ENCODE data around the gene FAM107B.

FAM107B gene

DNA sequence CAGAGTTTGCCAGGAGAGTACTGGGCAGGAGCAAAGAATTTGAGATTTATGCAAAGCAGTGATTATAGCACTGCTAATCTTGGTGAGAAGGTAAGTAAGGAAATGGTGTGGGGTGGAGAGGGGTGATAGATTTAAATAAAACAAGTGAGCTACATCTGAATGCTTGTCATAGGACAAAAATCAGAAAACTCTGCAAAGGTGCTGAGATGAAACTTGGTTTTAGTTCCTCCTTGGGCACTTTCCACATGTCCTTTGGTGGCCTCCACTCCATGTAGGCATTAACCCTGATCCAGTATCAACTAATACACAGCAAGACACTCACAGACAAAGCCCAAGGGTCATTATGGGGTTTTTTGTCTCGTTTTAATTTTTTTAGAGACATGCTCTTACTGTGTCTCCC, 25.7 kb upstream of the FAM107B start:
- H3K27ac Mint-ChIP-seq = no peak overlapping the region
- CTCF ChIA-PET = interaction anchor here (1.0 kb wide), 1 partner anchor 247 kb away, joined by 5 read pairs; no protein-coding TSS in a partner anchor
- H3K4me3 Mint-ChIP-seq = no peak overlapping the region

DNA sequence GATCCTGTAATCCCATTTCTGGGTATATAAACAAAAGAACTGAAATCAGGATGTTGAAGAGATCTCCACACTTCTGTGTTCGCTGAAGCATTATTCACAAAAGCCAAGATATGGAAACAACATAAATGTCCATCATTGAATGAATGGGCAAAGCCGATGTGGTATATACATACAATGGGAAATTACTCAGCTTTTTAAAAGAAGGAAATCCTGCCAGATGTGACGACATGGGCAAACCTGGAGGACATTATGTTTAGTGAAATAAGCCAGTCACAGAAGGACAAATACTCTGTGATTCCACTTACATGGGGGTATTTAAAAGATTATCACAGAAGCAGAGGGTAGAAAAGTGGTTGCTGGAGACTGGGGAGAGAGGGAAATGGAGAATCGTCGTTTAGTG, 23.9 kb upstream of the FAM107B start:
- Mint-ChIP-seq H3K4me1 (no peaks in the 10 kb centered on the region), H3K27me3 (peaks cover 20% of the 10 kb centered on the region), H3K4me3 (no peak overlapping the region), H3K36me3 (no peaks in the 10 kb centered on the region), H3K9me3 (no peaks in the 10 kb centered on the region), H3K27ac (no peak overlapping the region)
- CTCF ChIA-PET = no interaction called here
- no peak for DNase-seq

More for the DNA sequence above, 25.7 kb upstream of the FAM107B start:
- no peak for DNase-seq
- no peaks in the 10 kb centered on the region for H3K4me1 Mint-ChIP-seq
- peaks cover 20% of the 10 kb centered on the region for H3K27me3 Mint-ChIP-seq
- H3K9me3 Mint-ChIP-seq = no peaks in the 10 kb centered on the region
- no peaks in the 10 kb centered on the region for H3K36me3 Mint-ChIP-seq

DNA sequence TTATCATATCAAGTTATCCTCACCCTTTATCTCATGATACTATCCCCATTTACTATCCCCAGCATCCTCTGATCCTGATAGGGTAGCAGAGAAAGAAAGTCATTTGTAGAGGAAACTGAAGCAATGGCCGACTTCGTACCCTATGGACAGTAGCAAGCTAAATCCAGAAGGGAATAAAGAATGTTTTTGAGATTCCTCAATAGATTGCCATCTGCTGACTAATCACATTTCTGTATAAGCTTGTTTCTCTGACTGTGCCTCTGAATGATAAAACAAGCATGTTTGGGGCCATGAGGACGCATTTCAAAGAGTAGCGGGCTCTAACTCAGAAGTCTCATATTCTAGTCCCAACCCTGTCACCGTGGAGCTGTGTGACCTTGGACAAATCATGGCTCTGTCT, 13.2 kb upstream of the FAM107B start:
- CTCF ChIA-PET = no interaction called here

DNA sequence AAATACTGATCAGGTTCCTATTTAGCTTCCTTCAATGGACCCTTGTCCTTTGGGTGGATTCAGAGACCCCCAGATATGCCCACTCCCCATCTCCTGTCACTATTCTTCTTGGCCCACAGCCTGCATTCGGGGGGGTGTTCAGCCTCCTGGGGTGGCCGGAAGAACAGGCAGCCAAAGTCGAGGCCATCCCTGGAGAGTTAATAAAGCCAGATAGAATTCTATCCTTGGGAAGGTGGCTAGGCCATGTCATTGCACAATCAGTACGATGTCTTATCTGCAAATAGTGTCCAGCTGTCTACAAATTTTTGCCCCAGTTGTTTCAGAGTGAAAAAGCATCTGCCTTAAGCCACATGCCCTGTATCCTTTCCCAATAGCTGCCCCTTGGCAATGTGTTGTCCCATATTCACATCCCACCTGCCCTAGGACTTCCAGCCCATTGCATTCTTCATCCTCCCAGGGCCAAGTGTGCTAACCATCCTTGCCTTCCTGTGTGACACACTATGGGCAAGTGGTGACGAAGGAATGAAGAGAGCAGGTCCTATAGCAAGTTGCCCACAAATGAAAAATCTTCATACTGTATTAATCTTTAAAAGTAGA, 9.9 kb upstream of the FAM107B start:
- H3K4me1 Mint-ChIP-seq = peaks cover 9% of the 10 kb centered on the region
- no peak for DNase-seq
- H3K27me3 Mint-ChIP-seq = peaks cover 10% of the 10 kb centered on the region
- no peak overlapping the region for H3K27ac Mint-ChIP-seq
- CTCF ChIA-PET = no interaction called here
- no peak overlapping the region for H3K4me3 Mint-ChIP-seq
- H3K36me3 Mint-ChIP-seq = no peaks in the 10 kb centered on the region
- H3K9me3 Mint-ChIP-seq = peaks cover 9% of the 10 kb centered on the region

More for the DNA sequence above, 13.2 kb upstream of the FAM107B start:
- Mint-ChIP-seq H3K9me3 (peaks cover 8% of the 10 kb centered on the region), H3K36me3 (no peaks in the 10 kb centered on the region), H3K27ac (no peak overlapping the region), H3K4me3 (no peak overlapping the region), H3K4me1 (peaks cover under 1% of the 10 kb centered on the region), H3K27me3 (peaks cover 7% of the 10 kb centered on the region)
- DNase-seq = no peak

DNA sequence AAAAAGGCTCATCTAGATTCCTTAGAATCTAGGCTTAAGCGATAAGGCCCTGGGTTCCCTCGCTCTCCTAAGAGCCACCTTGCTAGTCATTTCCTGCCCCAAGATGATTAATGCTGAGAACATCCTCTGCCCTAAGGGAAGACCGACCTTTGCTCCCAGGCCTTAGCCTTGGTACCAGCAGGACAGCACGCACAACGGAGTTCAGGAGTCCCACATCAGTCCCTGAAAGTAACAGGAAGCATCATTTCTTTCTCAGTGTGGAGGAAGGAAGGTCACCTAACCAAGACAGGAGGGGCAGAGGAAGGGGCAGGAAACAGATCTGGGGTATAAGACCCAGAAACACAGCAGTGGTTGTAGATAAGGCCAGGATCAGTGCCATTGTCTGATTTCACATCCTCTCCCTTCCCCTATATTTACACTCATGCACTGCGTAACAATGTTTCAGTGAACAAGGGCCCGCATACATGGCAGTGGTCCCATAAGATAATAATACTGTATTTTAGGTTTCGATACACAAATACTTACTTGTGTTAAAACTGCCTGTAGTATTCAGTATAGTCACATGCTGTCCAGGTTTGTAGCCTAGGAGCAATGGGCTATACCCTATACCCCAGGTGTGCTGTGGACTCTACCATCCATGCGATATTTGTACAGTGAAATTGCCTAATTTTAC, 8.1 kb upstream of the FAM107B start:
- H3K4me1 Mint-ChIP-seq = peaks cover 9% of the 10 kb centered on the region
- DNase-seq = no peak
- H3K36me3 Mint-ChIP-seq = no peaks in the 10 kb centered on the region
- H3K9me3 Mint-ChIP-seq = peaks cover 9% of the 10 kb centered on the region
- H3K27ac Mint-ChIP-seq = no peak overlapping the region
- H3K27me3 Mint-ChIP-seq = peaks cover 6% of the 10 kb centered on the region
- no peak overlapping the region for H3K4me3 Mint-ChIP-seq
- CTCF ChIA-PET = no interaction called here

DNA sequence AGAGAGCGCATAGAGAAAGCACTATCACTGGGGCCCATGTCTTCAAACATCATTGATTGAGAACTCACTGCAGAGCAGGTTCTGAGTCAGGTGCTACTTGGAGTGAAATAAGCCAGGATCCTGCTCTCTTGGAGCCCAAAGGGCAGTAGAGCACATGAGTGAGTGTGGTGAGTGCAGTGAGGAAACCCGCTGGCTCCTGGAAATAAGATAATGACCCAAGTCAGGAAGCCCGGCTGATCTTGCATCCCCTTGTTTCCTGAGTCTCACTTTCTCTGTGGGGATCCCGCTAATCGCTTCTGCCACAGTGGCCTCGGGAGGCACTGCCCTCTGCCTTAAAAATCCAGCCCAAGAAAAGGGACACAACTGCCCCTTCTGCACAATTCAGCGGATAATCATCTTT, 7.1 kb upstream of the FAM107B start:
- Mint-ChIP-seq H3K4me1 (peaks cover 9% of the 10 kb centered on the region), H3K27ac (no peak overlapping the region), H3K4me3 (no peak overlapping the region), H3K9me3 (peaks cover 9% of the 10 kb centered on the region), H3K27me3 (peaks cover 3% of the 10 kb centered on the region), H3K36me3 (no peaks in the 10 kb centered on the region)
- CTCF ChIA-PET = no interaction called here
- DNase-seq = no peak

DNA sequence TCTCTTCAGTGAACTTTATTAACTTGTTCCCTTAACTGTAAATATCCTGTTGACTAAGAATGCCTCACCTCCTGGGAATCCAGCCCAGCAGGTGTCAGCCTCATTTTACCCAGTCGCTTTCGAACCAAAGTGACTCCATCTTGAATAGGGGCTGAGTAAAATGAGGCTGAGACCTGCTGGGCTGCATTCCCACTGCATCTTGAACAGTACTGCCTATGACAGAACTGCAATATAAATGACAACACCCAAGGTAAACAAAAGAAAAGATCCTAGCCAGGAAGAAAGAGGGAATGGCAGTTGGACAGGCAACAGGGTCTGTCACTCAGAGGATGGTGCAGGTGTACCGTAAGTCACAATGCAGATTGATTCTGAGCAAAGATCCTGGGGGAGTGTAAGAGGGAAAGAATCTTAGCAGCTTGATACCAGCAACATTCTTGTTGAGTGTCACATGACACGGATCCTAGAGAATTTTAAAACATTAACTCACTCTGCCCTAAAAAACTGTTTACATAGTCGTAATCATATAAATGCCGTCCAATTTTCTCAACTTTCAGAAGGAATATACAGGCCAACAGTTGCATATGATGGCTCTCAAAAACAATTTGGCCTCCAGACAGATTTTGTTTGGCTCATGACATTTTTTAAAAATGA, 4.4 kb upstream of the FAM107B start:
- Mint-ChIP-seq H3K4me3 (no peak overlapping the region), H3K4me1 (peaks cover 9% of the 10 kb centered on the region), H3K9me3 (peaks cover 1% of the 10 kb centered on the region), H3K27me3 (peaks cover 3% of the 10 kb centered on the region), H3K27ac (no peak overlapping the region), H3K36me3 (no peaks in the 10 kb centered on the region)
- CTCF ChIA-PET = no interaction called here
- DNase-seq = no peak

DNA sequence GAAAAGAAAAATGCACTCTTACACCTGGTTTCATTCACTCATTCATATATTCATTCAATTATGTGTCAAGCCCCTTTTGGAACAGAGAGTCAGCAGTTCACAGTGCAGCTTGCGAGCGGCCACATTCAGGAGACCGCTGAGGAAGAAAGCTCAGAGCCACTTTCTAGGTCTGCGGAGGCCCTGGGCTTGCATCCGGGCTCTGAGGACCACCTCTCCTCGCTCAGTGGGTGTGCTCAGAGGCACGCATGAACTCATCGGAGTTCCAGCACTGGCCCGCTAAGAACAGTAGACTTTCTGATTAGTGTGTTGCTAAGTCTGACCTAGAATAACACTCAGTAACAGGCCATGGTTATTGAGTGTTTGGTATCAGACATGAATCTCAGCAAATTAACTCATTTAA, 1.8 kb upstream of the FAM107B start:
- no peak for DNase-seq
- CTCF ChIA-PET = no interaction called here
- Mint-ChIP-seq H3K9me3 (no peaks in the 10 kb centered on the region), H3K27ac (no peak overlapping the region), H3K4me3 (no peak overlapping the region), H3K27me3 (no peaks in the 10 kb centered on the region), H3K36me3 (no peaks in the 10 kb centered on the region), H3K4me1 (no peaks in the 10 kb centered on the region)

DNA sequence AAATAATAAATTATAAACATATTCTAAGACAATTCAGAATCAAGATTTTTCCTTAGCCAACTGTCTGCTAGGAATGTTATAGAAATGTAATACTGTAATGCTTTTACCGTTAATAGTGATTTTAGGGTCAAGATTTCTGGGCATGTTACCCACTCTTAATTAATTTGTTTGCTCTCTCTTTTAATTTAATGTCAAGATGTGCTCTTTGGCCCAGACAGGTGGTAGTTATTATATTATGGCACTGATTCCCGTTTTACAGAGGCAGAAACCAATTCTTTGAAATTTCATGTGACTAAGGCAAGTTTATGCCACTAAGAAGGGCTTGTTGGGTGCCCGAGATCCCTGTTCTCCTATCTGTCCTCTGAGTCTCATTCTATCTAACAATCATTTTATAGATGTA, 959 bp upstream of the FAM107B start:
- Mint-ChIP-seq H3K27ac (no peak overlapping the region), H3K27me3 (no peaks in the 10 kb centered on the region), H3K9me3 (no peaks in the 10 kb centered on the region), H3K36me3 (no peaks in the 10 kb centered on the region), H3K4me3 (no peak overlapping the region), H3K4me1 (no peaks in the 10 kb centered on the region)
- DNase-seq = no peak
- CTCF ChIA-PET = no interaction called here

DNA sequence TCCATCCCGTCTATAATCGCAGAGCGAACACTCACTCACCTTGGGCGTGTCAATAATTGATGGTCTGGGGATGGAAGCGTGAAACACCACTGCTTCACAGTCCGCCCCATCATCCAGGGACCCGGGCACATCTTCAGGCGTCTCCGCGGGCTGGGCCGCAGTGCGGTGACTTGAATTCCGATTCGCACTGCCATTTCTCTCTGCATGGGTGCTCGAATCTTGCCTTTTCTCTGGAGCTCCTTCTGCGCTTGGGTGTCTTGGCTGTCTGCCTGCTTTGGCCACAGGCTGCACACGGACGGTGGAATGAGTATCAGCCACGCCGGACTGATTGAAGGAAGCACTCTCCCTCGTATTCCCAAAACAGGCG, 500 bp downstream of the FAM107B start:
- H3K27me3 Mint-ChIP-seq = peaks cover 6% of the 10 kb centered on the region
- H3K36me3 Mint-ChIP-seq = no peaks in the 10 kb centered on the region
- no peak overlapping the region for H3K4me3 Mint-ChIP-seq
- no peak overlapping the region for H3K27ac Mint-ChIP-seq
- H3K9me3 Mint-ChIP-seq = no peaks in the 10 kb centered on the region
- DNase-seq = no peak
- H3K4me1 Mint-ChIP-seq = no peaks in the 10 kb centered on the region
- CTCF ChIA-PET = no interaction called here

DNA sequence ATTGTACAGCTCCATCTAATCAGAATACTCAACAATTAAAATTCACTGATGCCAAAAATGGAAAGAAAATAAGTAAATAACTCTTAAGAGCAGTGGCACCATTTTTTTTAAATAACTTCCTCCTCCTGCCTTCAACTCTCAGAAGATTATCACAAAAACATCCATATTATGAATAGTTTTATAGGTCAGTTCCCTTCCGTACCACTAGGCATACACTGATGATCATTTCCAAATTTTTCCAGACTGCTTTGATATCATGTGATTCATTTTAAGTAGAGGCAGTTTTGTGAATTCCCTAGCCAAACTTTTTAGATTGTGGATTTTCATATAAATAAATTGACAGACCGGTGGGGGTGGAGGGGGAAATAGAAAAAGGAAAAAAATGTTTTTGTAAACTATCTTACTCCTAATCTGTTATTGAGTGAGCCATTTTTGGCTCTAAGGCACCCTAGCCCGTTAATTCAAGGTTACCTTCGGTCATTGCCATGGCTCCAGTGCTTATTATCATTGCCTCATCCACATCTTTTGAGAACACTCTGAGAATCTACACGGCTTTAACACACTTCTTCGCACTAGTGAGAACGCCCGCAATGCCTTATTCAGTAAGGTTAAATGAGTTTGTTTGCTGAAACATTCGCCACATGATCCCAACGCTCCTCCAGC, 1.0 kb downstream of the FAM107B start:
- H3K4me1 Mint-ChIP-seq = no peaks in the 10 kb centered on the region
- CTCF ChIA-PET = no interaction called here
- H3K4me3 Mint-ChIP-seq = no peak overlapping the region
- DNase-seq = no peak
- no peaks in the 10 kb centered on the region for H3K36me3 Mint-ChIP-seq
- no peak overlapping the region for H3K27ac Mint-ChIP-seq
- H3K27me3 Mint-ChIP-seq = peaks cover 9% of the 10 kb centered on the region
- no peaks in the 10 kb centered on the region for H3K9me3 Mint-ChIP-seq

DNA sequence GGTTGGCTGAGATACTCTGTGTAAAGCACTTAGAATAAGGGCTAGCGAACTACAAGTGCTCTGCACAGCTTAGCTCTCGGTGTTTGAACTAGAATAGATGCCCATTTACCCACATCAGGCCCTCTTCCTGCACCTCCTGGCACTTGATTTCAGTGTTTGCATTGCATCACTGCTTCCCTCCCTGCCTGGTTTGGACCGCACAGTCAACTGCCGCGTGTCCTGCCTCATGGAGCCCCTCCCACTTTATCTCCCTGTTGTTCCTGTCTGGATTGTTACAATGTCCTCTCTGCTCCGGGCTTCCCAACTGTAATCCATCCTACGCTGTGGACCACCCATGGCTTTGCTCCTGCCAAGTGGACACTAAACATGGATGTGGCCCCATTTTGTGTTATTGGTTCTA, 2.3 kb downstream of the FAM107B start:
- Mint-ChIP-seq H3K4me3 (no peak overlapping the region), H3K4me1 (no peaks in the 10 kb centered on the region)

DNA sequence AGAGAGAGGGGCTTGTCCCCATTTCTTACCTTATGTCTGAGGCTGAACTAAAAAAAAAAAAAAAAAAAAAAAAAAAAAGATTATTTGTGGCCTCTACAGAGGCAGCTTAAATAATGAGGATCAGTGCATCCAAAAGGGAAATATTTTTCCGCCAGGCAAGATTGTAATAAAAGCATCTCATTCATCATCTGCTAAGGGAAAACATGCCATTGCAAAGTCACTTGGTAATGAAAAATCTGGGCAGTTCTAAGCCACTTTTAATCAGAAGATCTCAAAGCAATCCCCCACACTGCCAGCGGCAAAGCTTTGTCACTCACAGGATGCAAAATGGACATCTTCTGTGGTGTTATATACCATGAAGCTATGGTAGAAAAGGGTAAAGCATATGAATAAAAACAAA, 3.8 kb downstream of the FAM107B start:
- DNase-seq = no peak
- Mint-ChIP-seq H3K27me3 (peaks cover 15% of the 10 kb centered on the region), H3K36me3 (no peaks in the 10 kb centered on the region), H3K4me3 (no peak overlapping the region), H3K27ac (no peak overlapping the region), H3K4me1 (no peaks in the 10 kb centered on the region), H3K9me3 (no peaks in the 10 kb centered on the region)
- CTCF ChIA-PET = no interaction called here

More for the DNA sequence above, 2.3 kb downstream of the FAM107B start:
- no peak overlapping the region for H3K27ac Mint-ChIP-seq
- CTCF ChIA-PET = no interaction called here
- peaks cover 9% of the 10 kb centered on the region for H3K27me3 Mint-ChIP-seq
- no peak for DNase-seq
- H3K9me3 Mint-ChIP-seq = no peaks in the 10 kb centered on the region
- no peaks in the 10 kb centered on the region for H3K36me3 Mint-ChIP-seq

DNA sequence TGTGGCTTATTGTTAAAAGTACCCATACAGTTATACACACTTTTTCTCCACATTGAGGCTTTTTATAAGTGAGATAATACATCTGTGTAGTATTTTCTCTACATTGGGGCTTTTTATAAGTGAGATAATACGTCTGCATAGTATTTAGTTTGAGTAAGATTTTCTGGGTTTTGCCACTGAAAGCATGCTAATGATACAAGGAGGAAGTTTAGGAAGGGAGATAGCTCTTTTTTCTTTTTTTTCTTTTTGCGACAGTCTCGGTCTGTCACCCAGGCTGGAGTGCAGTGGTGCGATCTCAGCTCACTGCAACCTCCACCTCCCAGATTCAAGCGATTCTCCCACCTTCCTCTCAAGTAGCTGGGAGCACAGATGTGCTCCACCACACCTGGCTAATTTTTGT, 13.3 kb downstream of the FAM107B start:
- Mint-ChIP-seq H3K27me3 (peaks cover 4% of the 10 kb centered on the region), H3K9me3 (no peaks in the 10 kb centered on the region), H3K4me1 (peaks cover 7% of the 10 kb centered on the region), H3K4me3 (no peak overlapping the region), H3K36me3 (no peaks in the 10 kb centered on the region), H3K27ac (no peak overlapping the region)
- DNase-seq = no peak
- CTCF ChIA-PET = no interaction called here
